H1 (cell line): ENCODE data around the gene IL1RL1. TPM values are rescaled to one million over a fixed set of nuclear protein-coding genes. Genes with fewer than 3 reads are reported as not detected.

ENCODE experiments used
- CHD7 ChIP-seq: fragments of 300-600 bp; sonication (generic); IDR thresholded peaks from 2 replicates; pipeline ENCODE4 v1.7.1; 2012; ENCODE audit warnings: low read length, moderate library complexity, mild to moderate bottlenecking, inconsistent platforms; ENCODE audit not compliant: insufficient replicate concordance
- HDAC2 ChIP-seq, 2 experiments: fragments of 300-600 bp in 1 of 2; sonication (generic) in 1 of 2; IDR thresholded peaks; 2 replicates each; pipeline ENCODE4 v1.6.1; 2011 to 2012; ENCODE audit warnings: low read depth in 2 of 2, low read length in 2 of 2, mild to moderate bottlenecking in 2 of 2, moderate library complexity in 2 of 2, borderline replicate concordance in 1 of 2, inconsistent platforms in 1 of 2
- polyA plus RNA-seq, 7 experiments: library from polyadenylated mRNA; depleted of rRNA in 3 of 7; stranded (reverse) in 5 of 7; unstranded in 2 of 7; fragments of >200 nt in 5 of 7; fragments of 200-250 nt in 2 of 7; gene quantifications; 1 replicate in 5 of 7; 2 replicates in 1 of 7; 4 replicates in 1 of 7; pipeline versions ENCODE4 v1.2.1 to v1.2.3, GENCODE V29; 2011 to 2013; ENCODE audit warnings: missing spikeins in 2 of 7, mixed read lengths in 2 of 7
- total RNA-seq: library from RNA; stranded (reverse); fragmentation: NEBNext Ultra II Directional; extraction: Animal tissue kit (Norgen Biotek cat#: 25700); gene quantifications from 2 replicates; pipeline ENCODE4 v1.2.1, GENCODE V29; 2021

Gene IL1RL1
- total and polyA plus RNA-seq, 2 of the 8 experiments (the other 6 are each of a cell fraction or from before 2014, with no cell fraction given): not detected

GRCh38 chr2:102392096-102392495 is 80.7 kb downstream of the IL1RL1 start (continued):
- TF ChIP-seq CHD7: no peak
- TF ChIP-seq HDAC2 (IDR thresholded peaks at IDR 0.05; ENCODE audit: borderline replicate concordance in 1 of 2, low read depth in 2 of 2, low read length in 2 of 2): no peak
- TF ChIP-seq, all 59 proteins: peak for 0
